HG02852 (cell line): ENCODE results near the gene ASB2.

ENCODE experiments used
- ATAC-seq: cut with Tn5 transposase; IDR thresholded peaks from one replicate; pipeline ENCODE4 v1.9.1; 2021; ENCODE audit warnings: mild to moderate bottlenecking, moderate library complexity; ENCODE audit not compliant: unreplicated experiment

The ASB2 gene

DNA sequence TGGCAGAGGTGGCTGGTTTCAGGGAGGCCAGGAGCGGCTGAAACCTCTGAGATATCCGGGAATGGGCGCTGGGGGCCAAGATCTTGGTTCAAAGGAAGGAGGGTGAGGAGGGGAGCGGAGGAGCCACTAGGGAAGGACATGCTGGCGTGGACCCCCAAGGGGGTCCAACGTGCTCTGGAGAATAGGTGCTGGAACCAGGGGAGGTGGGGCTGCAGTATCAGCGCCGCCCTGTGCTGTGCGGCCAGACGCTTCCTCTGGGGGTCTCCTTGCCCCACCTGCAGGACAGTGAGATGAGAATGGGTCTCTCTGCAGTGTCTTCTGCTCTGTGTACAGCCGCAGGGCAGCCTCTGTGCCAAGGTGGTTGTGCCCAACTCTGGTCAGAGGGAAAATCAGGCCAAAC lies 46.7 kb downstream of the ASB2 start:
- no peak for ATAC-seq

GRCh38 chr14:93929048-93929535 lies 47.3 kb downstream of the ASB2 start:
- no peak for ATAC-seq

GRCh38 chr14:93928184-93929047 lies 48.0 kb downstream of the ASB2 start:
- ATAC-seq = no peak

DNA sequence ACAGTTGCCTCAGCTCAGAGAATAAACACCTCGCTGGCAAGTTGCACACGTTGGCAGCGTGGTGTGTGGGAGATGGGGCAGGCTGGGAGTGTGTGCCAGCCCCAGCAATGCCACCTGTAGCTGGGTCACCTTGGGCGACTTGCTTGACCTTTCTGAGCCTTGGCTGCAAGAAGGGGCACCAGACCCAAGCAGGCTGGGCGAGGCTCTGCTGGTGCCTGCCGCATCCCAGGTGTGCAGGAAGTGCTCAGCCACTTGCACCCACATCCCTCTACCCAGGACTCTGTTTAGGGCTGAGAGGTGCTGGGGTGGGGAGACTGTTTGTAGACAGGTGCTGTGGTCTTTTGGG lies 48.6 kb downstream of the ASB2 start:
- ATAC-seq = no peak

GRCh38 chr14:93926873-93927799 lies 49.2 kb downstream of the ASB2 start, which contains the start of gene FAM181A:
Gene FAM181A, plus strand, starts transcription at chr14:93927344. Its CDS starts 942 bp downstream, at chr14:93928286.
- no peak for ATAC-seq

DNA sequence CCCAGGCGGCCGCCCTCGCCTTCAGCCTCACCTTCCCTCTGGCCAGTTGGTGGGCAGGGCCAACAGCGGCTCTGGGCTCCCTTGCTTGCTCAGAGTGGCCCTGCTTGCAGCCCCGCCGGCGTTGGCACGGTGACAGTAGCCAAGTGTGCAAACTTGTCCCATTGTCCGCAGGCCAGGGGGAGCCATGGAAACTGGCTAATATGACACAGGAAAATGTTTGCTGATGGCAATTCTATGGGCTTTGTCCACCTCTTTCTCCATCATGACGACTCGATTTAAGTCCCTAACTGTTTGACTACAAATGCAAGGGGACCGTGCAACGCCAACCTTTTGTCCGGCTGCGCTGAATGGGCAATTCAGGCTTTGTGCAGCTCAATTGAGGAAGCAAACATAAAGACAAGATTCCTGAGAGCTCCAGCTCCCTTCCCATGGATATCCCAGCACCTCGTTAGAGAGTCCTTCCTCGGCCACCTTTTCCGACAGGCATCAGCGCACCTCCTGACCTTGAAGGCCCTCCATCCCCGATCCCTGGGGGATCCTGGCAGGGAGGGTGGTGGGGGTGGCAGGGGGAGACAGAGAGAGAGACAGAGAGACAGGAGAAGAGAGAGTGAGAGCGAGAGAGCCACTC lies 50.0 kb downstream of the ASB2 start:
- no peak for ATAC-seq

GRCh38 chr14:93925374-93925895 lies 50.9 kb downstream of the ASB2 start:
- ATAC-seq = no peak

- ATAC-seq = no peak
Measured at GRCh38 chr14:93924592-93925355, 51.6 kb downstream of the ASB2 start.

- no peak for ATAC-seq
Measured at GRCh38 chr14:93923626-93924025, 52.7 kb downstream of the ASB2 start.

- no peak for ATAC-seq
Measured at GRCh38 chr14:93921001-93921806, 55.2 kb downstream of the ASB2 start.

DNA sequence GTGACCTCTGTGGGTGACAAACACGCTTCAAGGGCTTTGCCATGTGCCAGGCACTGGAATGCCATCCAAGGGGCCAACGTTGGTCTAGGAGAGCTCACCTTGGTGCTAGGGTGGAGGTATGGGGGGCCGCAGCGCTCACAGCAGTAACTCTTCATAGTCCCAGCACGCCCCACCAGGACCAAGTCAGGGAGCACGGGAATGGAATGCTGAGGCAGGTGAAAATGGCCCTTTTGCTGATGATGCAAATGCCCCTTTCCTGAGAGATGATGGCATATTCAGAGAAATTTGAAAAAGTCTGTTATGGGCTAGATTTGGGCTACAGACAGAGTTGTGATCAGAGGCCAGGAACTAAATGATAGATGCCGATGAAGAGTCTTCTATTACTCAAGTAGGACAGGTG lies 59.2 kb downstream of the ASB2 start:
- ATAC-seq = no peak

DNA sequence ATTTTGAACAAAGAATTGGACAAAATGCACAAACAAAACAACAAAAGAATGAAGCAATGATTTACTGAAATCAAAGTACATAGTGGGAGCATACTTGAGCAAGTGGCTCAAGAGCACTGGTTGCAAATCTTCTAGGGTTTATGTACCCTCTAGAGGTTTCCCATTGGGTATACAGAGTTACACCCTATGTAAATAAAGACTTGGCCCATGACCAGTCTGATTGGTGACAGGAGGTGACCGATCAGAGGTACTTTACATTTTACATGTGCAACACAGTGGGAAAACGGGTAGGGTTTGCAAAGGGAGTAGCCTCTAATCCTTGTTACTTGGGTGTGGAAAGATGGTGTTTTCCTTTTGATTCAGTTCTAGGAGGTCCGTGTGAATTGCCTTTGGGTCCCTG lies 59.9 kb downstream of the ASB2 start:
- ATAC-seq = no peak

DNA sequence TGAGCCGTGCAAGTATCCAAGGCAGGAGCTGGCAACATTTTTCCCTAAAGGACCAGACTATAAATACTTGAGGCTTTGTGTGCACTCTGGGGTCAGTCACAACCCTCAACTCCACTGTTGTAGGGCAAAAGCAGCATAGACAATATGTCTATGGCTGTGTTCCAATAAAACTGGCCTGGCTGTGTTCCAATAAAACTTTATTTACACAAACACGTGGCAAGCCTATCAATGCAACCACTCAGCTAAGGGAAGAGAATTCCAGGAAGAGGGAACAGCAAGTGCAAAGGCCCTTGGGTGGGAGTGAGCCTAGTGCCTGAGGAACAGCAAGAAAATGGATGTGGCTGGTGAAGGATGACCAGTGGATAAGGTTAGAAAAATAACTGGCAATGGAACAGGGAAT lies 60.6 kb downstream of the ASB2 start:
- no peak for ATAC-seq

- no peak for ATAC-seq
Measured at GRCh38 chr14:93915070-93915705, 61.2 kb downstream of the ASB2 start.

DNA sequence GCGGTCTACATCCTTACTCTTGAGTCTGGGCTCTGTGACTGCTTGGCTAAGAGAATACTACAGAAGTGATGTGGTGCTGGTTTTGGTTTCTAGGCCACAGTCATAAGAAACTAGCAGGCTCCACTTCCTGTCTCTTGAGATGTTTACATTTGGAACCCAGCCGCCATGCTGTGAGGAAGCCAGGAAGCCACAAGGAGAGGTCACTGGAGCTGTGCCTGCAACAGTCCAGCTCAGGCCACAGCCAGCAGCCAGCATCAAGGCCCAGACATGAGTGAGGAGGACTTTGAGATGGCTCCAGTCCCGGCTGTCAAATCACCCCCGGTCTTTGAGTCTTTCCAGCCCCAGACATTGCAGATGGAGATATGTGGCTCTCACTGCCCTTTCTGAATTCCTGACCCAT lies 62.1 kb downstream of the ASB2 start:
- no peak for ATAC-seq

DNA sequence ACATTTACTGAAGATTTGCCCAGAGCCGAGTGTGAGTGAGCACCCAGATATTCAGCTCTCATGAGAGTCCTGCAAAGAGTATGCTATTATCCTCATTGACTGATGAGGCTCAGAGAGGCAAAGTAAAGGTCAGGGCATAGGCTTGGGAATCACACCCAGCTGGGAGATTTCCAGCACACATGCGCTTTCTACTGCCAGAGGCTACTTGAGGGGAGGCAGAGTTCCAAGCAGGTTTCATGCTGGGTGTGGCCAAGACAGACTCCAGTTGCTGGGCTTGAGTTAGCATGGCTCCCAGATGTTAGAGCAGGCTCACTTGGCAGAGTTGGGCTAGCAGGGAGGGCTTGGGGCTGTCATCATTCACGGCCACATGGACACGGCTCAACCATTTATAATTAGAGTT lies 63.6 kb downstream of the ASB2 start:
- no peak for ATAC-seq

- ATAC-seq = no peak
Measured at GRCh38 chr14:93911975-93912615, 64.3 kb downstream of the ASB2 start.

DNA sequence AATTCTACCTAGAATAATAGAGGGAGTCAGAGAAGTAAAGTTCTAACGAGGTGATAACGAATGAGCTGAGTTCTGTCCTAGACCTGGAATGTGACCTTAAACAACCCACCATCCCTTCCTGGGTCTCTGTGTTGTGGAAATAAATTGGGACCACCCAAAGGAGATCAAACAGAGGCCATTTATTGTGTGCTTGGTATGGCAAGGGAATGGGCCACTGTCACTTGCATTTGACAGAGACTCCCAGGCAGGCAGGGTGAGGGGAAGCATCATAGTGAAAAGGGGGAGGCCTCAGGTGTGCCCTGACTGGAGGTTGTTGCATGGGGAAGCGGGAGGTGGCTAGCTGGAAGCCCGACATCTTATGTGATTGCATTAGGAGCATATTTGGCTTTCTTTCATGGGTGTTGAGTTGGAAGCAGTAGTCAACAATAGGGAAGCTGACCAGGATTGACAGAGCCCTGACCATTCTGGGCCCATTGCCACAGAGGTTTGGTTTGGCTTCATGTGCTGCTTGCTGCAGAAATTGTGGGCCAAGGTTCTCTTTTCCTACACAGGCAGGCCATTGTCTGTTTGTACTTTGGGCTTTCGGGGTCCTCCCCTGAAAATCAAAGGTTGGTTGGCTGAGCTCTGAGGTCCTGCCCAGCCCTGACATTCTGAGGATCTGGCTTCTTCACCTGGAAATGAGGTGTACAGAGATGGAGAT lies 66.8 kb downstream of the ASB2 start:
- no peak for ATAC-seq
